ENCODE data around the gene TRIM47.
A peak's percentile ranks its signal among the peaks of the same experiment; 100 is the strongest.
"Not testable (repeated sequence)": the region's sequence is repeated elsewhere in the genome, so short reads cannot be mapped to it uniquely, and the experiment has no call there.

Gene TRIM47

DNA sequence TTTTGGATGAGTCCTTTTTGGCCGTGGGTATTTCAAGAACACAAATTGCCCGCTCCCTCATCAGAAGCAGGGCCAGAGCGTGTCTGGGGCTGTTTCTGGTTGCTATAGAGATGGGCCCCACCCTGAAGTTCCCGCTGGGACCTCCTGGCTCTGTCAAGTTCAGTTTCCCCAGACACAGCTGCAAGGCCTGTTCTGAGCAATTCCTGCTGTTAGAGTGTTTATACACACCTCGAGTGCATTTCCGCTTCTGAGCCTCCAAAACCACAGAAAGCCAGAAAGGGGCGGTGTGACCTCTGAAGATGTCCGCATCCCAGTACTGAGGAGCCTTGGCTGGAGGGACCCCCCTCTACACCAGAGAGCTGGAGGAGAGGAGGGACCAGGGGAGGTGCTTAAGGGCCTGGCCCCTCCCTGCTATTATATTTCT is 13.9 kb downstream of the TRIM47 start:
- H3K27ac ChIP-seq (ENCODE audit: low read depth, low read length, poor library complexity, severe bottlenecking) = no peak overlapping the region
- no peak overlapping the region for H3K9ac ChIP-seq (ENCODE audit: low read length)
- peaks cover 14% of the 10 kb centered on the region for H3K4me1 ChIP-seq (ENCODE audit: insufficient read depth, low read length, severe bottlenecking)
- no peak overlapping the region for H2AFZ ChIP-seq (ENCODE audit: low read length)
- no peaks in the 10 kb centered on the region for H3K36me3 ChIP-seq (ENCODE audit: insufficient read depth, low read length)
- no peak for TF ChIP-seq EZH2 (IDR thresholded peaks at IDR 0.05; ENCODE audit: borderline replicate concordance, low read length)
- TF ChIP-seq, protein P1, sequence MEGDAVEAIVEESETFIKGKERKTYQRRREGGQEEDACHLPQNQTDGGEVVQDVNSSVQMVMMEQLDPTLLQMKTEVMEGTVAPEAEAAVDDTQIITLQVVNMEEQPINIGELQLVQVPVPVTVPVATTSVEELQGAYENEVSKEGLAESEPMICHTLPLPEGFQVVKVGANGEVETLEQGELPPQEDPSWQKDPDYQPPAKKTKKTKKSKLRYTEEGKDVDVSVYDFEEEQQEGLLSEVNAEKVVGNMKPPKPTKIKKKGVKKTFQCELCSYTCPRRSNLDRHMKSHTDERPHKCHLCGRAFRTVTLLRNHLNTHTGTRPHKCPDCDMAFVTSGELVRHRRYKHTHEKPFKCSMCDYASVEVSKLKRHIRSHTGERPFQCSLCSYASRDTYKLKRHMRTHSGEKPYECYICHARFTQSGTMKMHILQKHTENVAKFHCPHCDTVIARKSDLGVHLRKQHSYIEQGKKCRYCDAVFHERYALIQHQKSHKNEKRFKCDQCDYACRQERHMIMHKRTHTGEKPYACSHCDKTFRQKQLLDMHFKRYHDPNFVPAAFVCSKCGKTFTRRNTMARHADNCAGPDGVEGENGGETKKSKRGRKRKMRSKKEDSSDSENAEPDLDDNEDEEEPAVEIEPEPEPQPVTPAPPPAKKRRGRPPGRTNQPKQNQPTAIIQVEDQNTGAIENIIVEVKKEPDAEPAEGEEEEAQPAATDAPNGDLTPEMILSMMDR (IDR thresholded peaks at IDR 0.05; ENCODE audit: low read length) = no peak
- no peaks in the 10 kb centered on the region for H3K9me2 ChIP-seq (ENCODE audit: low read depth, low read length)
- H3K4me2 ChIP-seq (ENCODE audit: low read length) = no peak overlapping the region; the same call in 1 of the 2 replicates
- no peaks in the 10 kb centered on the region for H4K20me1 ChIP-seq (ENCODE audit: insufficient read depth, low read length)
- no peak overlapping the region for H3K4me3 ChIP-seq (ENCODE audit: low read depth, low read length, poor library complexity, severe bottlenecking)
- no peaks in the 10 kb centered on the region for H3K79me2 ChIP-seq (ENCODE audit: insufficient read depth, low read length)
- H3F3A ChIP-seq (ENCODE audit: insufficient read depth, low read length) = no peaks in the 10 kb centered on the region
- no peaks in the 10 kb centered on the region for H3K27me3 ChIP-seq (ENCODE audit: insufficient read depth, low read length)
- no peaks in the 10 kb centered on the region for H3K9me3 ChIP-seq (ENCODE audit: low read length)

DNA sequence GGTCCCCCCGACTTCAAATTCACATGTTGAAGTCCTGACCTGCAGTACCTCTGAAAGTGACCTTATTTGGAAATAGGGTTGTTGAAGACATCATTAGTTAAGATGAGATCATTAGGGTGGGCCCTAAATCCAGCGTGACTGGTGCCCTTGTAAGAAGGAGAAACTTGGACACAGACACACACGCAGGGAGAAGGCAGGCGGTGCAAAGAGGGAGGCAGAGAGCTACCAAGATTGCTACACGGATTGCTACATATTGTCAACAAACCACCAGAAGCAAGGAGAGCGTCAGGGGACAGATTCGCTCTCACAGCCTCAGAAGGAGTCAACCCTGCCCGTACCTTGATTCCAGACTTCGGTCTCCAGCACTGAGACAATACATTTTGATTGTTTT is 16.5 kb downstream of the TRIM47 start:
- Histone ChIP-seq H3K4me3 (ENCODE audit: low read depth, low read length, poor library complexity, severe bottlenecking) (no peak overlapping the region), H3K27me3 (ENCODE audit: insufficient read depth, low read length) (no peaks in the 10 kb centered on the region), H3K79me2 (ENCODE audit: insufficient read depth, low read length) (no peaks in the 10 kb centered on the region), H3K9me3 (ENCODE audit: low read length) (no peaks in the 10 kb centered on the region), H3K36me3 (ENCODE audit: insufficient read depth, low read length) (no peaks in the 10 kb centered on the region), H3F3A (ENCODE audit: insufficient read depth, low read length) (no peaks in the 10 kb centered on the region), H3K4me2 (ENCODE audit: low read length) (no peak overlapping the region), H3K4me1 (ENCODE audit: insufficient read depth, low read length, severe bottlenecking) (peaks cover 33% of the 10 kb centered on the region), H4K20me1 (ENCODE audit: insufficient read depth, low read length) (no peaks in the 10 kb centered on the region), H3K9ac (ENCODE audit: low read length) (no peak overlapping the region), H3K27ac (ENCODE audit: low read depth, low read length, poor library complexity, severe bottlenecking) (no peak overlapping the region), H3K9me2 (ENCODE audit: low read depth, low read length) (no peaks in the 10 kb centered on the region), H2AFZ (ENCODE audit: low read length) (no peak overlapping the region)
- TF ChIP-seq, protein P1 (IDR thresholded peaks at IDR 0.05; ENCODE audit: low read length) = no peak
- no peak for TF ChIP-seq EZH2 (IDR thresholded peaks at IDR 0.05; ENCODE audit: borderline replicate concordance, low read length)

DNA sequence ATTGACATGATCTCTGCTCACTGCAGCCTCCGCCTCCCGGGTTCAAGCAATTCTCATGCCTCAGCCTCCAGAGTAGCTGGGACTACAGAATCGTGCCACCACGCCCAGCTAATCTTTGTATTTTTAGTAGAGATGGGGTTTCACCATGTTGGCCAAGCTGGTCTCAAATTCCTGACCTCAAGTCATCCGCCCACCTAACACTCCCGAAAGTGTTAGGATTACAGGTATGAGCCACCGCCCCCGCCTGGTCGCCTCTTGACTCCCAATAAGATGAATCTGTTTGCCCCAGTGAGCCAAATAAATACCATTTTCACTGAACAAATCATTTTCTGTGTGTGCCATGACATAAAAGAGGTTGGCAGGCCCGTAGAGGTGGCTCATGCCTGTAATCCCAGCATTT is 19.0 kb downstream of the TRIM47 start:
- not testable (repeated sequence) for H2AFZ ChIP-seq (ENCODE audit: low read length); H3K27me3 ChIP-seq (ENCODE audit: insufficient read depth, low read length); H3K9me3 ChIP-seq (ENCODE audit: low read length); H3K79me2 ChIP-seq (ENCODE audit: insufficient read depth, low read length); H3K4me3 ChIP-seq (ENCODE audit: low read depth, low read length, poor library complexity, severe bottlenecking); H3K36me3 ChIP-seq (ENCODE audit: insufficient read depth, low read length); H4K20me1 ChIP-seq (ENCODE audit: insufficient read depth, low read length); H3F3A ChIP-seq (ENCODE audit: insufficient read depth, low read length); H3K4me2 ChIP-seq (ENCODE audit: low read length); H3K9ac ChIP-seq (ENCODE audit: low read length); H3K9me2 ChIP-seq (ENCODE audit: low read depth, low read length)
- H3K4me1 ChIP-seq (ENCODE audit: insufficient read depth, low read length, severe bottlenecking) = peaks cover 40% of the 10 kb centered on the region
- H3K27ac ChIP-seq (ENCODE audit: low read depth, low read length, poor library complexity, severe bottlenecking) = peak overlapping the region; percentile 98

DNA sequence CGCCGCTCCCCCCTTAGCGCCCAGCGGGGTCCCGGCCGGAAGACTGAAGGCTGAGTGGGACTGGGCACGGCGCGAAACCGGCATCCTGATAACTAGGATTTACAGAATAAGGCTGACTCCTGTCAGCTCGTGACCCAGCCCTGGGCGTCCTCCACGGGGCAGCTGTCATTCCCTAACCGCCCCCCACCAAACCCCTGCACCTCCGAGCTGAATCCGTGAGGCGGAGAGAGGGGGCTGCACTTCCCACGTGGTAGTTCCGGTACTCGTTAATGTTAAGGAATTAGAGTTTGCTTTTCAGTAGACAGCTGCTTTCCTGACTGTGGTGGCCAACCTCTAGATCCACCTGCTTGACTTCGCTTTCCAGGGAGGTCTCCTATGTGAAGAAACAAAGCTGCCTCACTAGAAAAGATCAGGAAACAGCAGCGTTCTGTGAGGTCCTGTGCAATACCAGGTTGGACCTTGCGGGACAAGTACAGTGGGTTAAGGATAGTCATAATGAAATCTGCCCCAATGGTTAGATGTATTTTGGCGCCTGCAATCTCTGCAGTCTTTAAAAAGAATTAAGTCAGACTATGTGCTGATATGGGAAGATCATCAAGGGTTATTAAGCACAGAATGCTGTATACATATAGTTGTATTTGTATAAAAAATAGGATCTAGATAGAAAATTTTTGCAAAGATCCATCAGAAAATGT is 22.2 kb downstream of the TRIM47 start:
- Histone ChIP-seq H3K4me2 (ENCODE audit: low read length) (peak overlapping the region; percentile 76), H3K27ac (ENCODE audit: low read depth, low read length, poor library complexity, severe bottlenecking) (peak overlapping the region; percentile 70), H3K9ac (ENCODE audit: low read length) (peak overlapping the region; percentile 93), H3K4me1 (ENCODE audit: insufficient read depth, low read length, severe bottlenecking) (peaks cover 39% of the 10 kb centered on the region), H3K27me3 (ENCODE audit: insufficient read depth, low read length) (no peaks in the 10 kb centered on the region), H3K79me2 (ENCODE audit: insufficient read depth, low read length) (no peaks in the 10 kb centered on the region), H4K20me1 (ENCODE audit: insufficient read depth, low read length) (no peaks in the 10 kb centered on the region), H3K9me2 (ENCODE audit: low read depth, low read length) (no peaks in the 10 kb centered on the region), H3F3A (ENCODE audit: insufficient read depth, low read length) (no peaks in the 10 kb centered on the region), H3K36me3 (ENCODE audit: insufficient read depth, low read length) (peaks cover 4% of the 10 kb centered on the region; the same call in 1 of the 2 replicates), H2AFZ (ENCODE audit: low read length) (no peak overlapping the region), H3K4me3 (ENCODE audit: low read depth, low read length, poor library complexity, severe bottlenecking) (peak overlapping the region; percentile 83), H3K9me3 (ENCODE audit: low read length) (no peaks in the 10 kb centered on the region)
- TF ChIP-seq, protein P1 (IDR thresholded peaks at IDR 0.05; ENCODE audit: low read length) = no peak
- no peak for TF ChIP-seq EZH2 (IDR thresholded peaks at IDR 0.05; ENCODE audit: borderline replicate concordance, low read length)
